ENCODE data around the gene ECI1.
A peak's percentile ranks its signal among the peaks of the same experiment; 100 is the strongest.
"Not testable (repeated sequence)": the region's sequence is repeated elsewhere in the genome, so short reads cannot be mapped to it uniquely, and the experiment has no call there.

The ECI1 gene

DNA sequence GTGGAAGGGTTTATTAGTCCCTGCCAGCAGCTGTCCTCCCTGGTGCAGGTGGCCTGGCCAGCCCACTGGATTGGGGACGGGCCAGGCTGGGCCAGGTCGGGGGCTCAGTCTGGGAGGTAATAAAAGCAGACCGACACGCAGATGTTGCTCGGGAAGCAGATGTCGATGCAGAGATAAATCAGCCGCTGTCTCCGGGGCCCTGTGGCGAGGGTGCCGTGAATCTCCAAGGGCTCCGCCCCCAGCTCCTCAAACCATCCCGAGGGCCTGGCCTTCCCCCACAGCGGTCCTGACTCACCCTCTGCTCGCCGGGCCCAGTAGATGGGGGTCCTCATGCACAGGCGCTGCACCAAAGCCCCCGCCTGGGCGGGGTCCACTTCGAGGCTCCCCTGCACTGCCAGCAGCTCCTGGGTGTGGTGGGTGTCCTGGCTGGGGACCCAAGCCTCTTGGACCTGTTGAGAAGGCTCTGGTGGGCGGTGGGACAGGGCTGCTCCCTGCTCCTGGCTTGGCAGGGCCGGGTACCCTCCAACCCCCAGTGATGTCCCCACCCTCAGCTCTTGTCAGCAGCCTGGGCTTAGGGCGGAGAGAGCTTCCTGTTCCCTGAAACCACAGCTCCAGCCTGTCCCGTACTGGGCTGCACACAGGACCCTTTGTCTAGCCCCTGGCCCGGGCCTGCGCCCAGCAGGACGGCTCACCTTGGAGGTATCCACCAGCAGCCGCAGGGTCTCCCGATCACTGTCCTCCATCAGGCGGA is 42.0 kb downstream of the ECI1 start:
- DNase-seq, result no peak

DNA sequence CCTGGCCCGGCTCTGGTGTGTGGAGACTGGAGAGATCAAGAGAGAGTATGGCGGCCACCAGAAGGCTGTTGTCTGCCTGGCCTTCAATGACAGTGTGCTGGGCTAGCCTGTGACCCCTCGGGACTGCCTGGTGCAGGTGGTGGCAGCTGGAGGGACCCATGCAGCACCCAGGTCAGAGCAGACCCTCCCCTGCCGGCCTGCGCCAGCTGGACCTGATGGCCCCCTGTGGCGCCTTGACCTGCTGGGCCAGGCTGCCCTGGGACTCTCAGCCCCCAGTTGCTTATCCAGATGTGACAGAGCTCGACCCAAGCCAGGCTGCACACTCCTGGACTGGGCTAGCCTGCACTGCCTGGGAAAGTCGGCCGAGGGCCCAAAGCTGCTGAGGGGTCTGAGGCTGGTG is 42.6 kb downstream of the ECI1 start:
- no peak for DNase-seq

DNA sequence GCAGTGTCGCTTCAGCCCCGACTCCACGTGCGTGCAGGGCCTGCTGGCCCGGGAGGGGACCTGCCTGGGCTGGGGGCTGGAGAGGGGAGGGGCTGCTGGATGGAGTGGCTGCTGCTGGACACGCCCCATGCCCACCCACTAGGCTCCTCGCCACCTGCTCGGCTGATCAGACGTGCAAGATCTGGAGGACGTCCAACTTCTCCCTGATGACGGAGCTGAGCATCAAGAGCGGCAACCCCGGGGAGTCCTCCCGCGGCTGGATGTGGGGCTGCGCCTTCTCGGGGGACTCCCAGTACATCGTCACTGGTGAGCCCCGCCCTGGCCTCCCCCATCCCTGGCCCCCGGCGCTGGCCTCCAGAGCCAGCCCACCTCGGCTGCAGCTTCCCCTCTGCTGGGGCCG is 43.1 kb downstream of the ECI1 start:
- DNase-seq, result no peak

DNA sequence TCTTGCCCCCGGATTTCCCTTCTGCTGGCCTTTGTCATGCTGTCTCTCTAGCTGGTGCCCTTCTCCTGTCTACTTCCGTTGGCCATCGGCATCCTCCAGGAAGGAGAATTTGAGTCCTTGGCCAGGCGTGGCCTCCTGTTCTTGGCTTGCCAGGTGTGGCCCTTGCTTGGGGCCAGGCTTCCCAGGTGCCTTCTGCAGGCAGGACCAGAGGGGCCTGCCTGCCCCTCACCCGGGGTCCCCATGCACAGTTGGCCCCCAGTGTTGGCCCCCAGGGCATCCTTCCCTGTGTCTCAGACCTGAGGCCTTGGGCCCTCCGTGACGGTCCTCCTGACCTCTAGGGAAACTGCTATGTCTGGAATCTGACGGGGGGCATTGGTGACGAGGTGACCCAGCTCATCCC is 43.5 kb downstream of the ECI1 start:
- DNase-seq, result no peak

DNA sequence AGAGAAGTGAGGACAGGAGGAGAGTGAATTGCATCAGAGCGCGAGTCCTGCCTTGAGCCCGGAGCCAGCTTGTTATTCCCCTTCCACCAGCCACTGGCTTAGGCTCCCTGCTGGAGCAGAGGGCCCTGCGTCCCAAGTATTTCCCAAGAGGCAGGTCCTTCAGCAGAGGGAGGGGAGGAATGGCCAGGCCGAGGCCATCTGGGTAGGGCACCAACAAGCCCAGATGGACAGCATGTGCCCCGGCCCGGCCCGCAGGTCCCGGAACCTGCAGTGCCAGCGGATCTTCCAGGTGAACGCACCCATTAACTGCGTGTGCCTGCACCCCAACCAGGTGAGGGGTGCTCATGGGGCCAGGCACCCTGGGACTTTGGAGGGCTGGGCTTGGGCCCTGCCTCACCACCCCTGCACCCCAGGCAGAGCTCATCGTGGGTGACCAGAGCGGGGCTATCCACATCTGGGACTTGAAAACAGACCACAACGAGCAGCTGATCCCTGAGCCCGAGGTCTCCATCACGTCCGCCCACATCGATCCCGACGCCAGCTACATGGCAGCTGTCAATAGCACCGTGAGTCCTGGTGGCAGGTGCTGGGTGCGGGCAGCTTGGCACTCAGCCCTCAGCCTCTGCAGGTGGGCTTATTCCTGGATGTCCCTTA is 44.5 kb downstream of the ECI1 start:
- DNase-seq, result no peak

DNA sequence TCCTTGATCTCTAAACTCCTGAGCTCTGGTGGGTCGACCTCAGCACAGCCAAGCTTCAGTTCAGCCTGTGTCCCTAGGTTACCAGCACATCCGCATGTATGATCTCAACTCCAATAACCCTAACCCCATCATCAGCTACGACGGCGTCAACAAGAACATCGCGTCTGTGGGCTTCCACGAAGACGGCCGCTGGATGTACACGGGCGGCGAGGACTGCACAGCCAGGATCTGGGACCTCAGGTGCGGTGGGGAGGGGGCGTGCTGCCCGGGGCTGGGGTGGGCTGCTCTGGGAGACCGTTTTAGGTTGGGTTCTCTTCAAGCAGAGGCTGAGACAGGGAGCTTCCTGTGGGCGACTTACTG is 45.0 kb downstream of the ECI1 start:
- DNase-seq, result no peak

DNA sequence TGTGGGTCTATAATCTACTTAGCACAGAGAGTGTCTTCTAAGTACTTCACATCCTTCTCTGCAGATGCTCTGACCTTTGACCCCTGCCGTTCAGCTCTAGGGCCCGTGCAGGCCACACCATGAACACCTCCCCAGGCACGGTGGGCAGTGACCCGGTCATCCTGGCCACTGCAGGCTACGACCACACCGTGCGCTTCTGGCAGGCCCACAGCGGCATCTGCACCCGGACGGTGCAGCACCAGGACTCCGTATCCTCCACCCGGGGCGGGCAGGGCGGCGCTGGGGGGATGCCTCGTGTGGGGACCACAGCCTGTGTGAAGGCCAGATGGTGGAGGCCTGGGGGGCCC is 45.4 kb downstream of the ECI1 start:
- DNase-seq, result no peak

DNA sequence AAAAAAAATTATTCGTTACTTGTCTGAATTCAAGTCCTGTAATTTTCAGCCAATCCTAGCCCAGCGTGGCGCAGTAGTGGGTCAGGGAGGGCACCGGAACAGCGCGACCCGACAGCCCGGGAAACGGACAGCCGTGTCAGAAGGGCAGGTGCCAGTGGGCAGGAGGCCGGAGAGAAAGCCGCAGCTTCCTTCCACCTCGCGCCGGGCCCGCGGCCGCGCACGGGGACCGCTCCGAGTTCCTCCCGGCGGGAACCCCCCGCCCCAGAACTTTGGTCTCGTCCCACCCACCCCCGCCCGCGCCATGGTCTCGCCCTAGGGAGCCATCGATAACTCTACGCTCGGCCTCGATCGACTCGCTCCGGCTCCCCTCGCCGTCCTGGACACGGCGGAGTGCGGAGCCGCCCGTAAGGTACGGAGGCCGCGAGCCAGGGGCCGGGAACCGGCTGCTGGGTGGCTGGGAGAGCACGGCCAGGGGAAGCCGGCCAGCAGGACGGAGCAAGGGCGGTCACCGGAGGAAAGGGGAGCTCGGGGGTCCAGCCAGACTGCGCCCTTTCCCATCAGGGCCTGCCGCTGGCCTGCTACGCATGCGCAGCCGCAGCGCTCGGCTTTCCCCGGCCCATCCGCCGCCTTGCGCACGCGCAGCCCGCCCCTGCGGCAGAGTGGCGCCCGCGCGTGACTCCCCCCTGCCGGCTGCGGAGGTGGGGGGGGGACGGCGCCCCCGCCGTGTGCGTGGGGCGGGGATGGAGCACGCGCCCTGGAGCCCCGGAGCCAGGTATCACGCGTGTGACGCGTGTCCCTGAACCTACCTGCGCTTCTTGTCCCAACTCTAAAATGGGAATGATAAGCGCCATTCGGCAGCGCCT is 46.1 kb downstream of the ECI1 start, which contains the start of gene MLST8:
Gene MLST8 (plus strand): TSS at position 351 of the 863 bp plus-strand sequence. CDS start 632 bp downstream, outside the sequence.
- DNase-seq, result peak; percentile 95

DNA sequence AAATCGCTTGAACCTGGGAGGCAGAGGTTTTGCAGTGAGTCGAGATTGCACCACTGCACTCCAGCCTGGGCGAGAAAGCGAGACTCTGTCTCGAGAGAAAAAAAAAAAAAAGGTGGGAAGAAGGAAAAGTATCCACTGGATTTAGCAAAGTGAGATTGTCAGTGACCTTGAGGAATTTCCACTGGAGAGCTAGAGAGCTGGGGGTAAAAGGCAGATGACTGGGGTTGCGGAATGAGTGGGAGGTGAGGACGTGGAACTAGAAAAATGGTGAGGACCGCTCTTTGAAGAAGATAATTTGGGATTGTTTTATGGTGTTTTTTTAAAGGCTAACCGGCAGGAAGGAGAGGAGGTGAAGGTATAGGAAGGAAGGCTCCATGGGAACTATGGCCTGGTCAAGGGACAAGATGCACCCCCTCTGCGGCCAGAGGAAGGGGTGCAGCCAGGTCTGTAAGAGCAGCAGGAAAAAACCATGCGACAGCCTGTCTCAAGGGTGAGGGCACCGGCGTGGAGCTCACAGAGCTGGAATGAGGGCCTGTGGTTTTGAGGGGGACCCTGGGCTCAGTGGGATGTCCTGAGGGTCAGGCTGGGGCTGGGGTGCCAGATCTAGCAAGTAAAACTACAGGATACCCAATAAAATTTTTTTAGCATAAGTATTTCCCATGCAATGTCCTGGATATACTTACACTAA is 46.8 kb downstream of the ECI1 start:
- peak; percentile 13 for DNase-seq

DNA sequence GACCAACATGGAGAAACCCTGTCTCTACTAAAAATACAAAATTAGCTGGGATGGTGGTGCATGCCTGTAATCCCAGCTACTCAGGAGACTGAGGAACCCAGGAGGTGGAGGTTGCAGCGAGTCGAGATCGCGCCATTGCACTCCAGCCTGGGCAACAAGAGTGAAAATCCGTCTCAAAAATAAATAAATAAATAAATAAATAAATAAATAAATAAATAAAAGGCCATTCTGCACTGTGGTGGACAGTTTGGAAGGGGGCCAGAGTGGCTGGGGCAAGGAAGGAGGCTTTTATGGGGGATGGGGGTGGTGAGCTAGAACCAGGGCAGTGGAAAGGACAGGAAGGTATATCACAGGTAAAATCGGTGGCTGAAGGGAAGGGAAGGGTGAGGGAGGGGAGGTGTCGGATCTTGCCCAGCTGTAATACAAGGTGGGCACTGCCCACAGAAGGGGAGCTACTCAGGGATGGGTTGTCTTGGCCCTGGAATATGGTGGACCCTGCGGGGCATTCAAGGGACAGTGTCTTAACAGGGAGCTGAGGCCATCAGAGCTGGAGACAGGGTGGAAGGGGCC is 48.2 kb downstream of the ECI1 start:
- DNase-seq, result not testable (repeated sequence)

DNA sequence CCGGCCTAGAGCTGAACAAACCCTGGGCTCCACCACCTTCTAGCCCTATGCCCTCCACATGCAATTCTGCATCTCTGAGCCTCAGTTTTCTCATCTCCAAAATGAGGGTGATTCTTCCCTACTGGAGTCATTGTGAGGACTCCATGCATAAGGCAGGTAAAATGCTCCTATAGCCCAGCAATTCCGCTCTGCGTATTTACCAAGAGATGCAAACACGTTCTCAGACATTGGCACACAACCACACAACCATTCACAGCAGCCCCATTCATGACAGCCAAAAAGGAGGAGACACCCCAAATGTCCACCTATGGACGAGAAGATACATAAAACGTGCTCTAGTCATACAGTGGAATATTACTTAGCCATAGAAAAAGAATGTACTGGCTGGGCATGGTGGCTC is 51.1 kb downstream of the ECI1 start:
- DNase-seq, result no peak

DNA sequence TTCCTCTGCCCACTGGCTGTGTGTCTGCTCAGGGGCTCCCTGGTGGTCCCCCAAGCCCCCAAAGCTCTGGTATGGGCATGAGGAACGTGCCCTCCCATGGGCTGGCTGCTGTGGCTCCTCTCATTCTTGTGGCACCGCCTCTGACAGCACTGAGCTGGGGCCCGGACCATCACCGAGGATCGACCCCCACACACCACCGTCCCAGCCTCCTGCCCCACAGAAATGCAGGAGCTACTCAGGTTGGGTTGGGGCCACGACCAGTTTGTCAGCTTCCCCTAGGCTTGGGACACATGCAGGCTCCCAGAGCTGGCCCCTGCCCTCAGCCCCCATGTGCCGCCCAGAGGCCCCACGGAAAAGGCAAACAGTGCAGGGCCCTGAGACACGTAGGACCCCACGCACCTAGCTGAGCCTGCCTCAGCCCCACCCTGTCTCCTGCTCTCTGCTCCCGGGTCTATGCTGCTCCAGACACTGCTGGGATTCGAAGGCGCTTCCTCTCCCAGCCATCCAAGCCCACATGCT is 51.7 kb downstream of the ECI1 start:
- DNase-seq, result no peak

DNA sequence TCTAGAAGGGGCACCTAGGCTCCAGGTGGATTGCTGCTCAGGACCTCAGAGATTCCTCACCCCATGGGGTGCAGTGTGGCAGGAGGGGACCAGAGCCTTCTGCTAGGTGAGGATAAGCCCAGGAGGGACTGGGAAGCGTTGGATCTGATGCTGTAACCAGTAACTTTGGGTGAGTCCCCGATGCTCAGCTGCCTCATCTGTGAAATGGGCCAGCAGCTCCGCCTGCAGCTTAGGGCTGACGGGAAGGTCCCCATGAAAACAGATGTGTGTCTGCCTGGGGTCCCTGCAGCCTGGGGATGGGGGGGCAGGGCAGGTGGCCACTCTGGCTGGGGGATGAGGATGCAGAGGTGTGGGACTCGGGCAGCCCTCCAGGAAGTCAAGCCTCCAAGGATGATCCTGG is 52.3 kb downstream of the ECI1 start:
- no peak for DNase-seq

DNA sequence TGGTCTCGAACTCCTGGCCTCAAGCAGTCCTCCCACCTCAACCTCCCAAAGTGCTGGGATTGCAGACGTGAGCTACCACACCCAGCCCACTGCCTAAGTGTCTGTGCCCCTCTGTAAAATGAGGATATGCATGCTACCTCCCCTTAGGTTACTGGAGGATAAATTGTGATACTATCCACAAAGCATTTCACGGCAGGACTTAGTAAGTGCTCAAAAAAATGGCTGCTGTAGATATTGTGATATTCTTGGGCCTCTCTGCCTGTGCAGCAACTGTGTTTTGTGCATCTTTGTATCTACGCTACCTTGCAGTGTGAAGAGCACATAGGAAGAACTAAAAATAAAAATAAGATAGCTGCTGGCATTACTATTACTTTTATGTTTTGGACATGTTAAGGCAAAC is 53.1 kb downstream of the ECI1 start:
- no peak for DNase-seq

DNA sequence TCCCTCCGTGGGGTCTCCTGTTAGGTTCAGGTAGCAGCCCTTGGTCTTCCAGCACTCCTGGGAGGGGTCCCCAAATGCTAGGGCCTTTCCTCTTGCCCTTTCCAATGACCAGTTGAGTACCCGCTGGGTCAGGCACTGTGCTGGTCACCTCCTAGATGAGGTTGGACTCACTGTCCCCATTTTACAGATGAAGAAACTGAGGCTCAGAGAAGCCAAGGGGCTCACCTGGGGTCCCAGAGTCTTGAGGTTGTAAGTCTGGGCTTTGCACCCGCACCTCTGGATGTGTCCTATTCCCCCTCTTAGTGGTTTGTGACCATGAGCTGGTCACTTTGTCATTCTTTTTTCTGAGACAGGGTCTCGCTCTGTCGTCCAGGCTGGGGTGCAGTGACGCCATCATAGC is 53.6 kb downstream of the ECI1 start:
- DNase-seq, result no peak

DNA sequence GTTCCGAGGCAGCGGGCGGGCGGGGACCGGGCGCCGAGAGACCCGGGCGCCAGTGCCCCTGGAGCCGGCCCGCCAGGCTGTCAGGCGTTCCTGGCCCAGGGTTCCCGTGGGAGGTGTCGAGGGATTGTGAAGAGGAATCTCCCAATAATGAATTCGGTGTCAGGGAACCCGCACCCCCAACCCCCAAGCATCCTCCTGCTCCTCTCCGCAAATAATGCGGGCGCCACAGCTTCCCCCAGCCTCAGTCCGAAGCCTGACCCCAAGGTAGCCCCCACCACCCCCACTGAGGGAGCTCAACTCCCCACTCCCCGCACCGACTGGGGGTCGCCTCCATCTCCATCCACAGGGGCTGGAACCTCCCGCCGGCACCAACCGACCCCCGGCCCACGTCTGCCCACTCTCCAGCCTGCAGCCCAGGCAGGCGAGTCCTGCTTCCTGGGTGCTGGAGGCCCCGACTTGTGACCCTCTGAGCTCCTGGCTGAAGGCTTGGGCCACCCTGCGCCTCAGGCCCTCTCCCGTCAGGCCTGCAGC is 54.3 kb downstream of the ECI1 start:
- no peak for DNase-seq

DNA sequence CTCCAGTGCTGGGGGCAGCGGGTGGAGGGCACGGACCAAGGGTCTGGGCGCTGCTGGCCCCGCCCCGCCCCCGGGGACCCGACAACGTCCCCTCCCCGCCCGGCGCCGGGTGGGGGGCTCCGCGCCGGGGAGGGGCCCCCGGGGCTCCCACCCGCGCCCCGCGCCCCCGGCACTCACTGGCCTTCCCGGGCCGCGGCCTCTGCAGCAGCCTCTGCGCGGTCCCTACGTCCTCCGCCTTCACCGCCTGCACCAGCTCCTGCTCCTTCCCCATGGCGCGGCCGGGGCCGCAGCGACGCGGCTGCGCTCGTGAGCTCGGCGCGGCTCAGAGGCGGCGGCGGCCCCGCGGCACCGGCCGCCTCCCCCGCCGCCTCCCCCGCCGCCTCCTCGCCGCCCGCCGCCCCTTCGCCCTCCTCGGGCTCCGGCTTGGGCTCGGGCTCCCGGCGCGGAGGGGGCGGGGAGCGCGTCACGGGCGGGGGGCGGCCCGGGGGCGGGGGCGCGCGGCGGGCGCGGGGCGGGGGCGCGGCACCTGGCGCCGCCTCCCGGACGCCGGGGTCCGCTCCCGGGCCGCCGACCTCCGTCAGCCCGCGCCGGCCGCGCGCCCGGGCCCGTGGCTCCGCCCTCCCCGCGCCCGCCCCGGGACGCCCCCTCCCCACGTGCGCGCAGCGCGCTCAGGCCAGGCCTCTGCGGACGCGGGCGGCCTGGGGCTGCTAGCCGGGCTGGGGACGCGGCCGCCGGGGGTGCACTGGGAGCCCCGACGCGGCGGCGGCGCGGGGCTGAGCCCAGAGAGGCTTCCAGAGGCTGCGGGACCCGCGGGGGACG is 55.0 kb downstream of the ECI1 start, which contains the start of gene CASKIN1:
Gene CASKIN1 (minus strand): TSS at position 444 of the 819 bp plus-strand sequence. CDS start 173 bp downstream, at position 271.
- DNase-seq, result peak; percentile 21

DNA sequence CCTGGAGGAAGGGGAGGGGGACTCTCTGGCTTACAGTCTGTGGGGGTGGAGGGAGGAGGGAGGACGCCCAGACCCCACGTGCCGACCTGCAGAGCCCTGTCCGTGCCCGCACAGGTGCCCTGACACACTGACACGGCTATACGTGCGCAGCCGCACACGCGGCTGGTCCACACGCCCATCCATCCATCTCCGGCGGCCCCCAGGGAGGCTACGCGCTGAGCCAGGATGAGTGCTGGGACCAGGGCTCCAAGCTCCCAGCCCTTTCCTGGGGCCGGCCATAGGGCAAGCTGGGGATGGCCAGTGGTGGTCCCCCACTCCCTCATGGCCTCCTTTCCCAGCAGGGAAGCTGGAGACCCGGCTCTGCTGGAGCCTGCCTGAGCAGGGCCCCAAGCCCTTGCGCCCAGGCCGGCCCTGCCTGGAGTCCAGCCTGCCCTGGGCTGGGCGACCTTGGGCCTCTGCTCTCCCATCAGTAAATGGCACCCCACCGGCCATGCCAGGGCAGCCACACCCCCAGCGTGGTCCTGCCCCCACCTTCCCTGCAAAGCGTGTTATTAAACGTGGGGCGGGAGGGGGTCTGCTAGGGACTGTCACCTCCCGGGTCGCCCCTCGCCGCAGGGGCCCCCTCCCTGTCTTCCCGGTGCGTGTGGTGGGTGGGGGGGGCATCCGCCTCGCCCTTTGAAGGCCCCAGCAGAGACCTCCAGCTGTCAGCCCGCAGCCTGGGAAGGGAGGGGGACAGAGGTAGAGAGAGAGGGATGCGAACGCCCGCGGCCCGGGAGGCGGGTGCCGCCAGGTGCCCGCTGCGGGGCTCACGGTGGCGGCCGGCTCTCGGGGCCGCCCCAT is 55.8 kb downstream of the ECI1 start:
- DNase-seq, result no peak

DNA sequence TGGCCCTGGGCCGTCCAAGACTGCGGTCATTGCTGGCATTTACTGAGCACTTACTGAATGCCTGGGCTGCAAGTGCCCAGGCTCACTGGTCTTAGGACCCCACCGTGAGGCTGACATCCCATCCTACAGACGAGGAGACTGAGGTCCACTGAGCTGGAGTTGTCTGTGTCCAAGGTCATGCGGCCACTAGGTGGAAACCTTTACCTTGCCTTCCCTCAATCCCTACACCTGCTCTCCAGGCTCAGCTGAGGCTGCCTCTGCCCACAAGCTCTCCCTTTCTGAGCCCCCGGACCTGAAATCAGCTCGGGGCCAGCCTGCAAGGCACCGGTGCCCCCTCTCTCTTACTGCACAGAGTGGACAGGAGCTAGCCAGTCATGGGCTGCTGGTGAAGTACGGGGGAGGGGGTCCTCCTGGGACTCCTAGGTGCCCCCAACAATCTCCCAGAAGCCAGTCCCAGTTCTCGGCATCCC is 56.5 kb downstream of the ECI1 start:
- DNase-seq, result peak; percentile 71

DNA sequence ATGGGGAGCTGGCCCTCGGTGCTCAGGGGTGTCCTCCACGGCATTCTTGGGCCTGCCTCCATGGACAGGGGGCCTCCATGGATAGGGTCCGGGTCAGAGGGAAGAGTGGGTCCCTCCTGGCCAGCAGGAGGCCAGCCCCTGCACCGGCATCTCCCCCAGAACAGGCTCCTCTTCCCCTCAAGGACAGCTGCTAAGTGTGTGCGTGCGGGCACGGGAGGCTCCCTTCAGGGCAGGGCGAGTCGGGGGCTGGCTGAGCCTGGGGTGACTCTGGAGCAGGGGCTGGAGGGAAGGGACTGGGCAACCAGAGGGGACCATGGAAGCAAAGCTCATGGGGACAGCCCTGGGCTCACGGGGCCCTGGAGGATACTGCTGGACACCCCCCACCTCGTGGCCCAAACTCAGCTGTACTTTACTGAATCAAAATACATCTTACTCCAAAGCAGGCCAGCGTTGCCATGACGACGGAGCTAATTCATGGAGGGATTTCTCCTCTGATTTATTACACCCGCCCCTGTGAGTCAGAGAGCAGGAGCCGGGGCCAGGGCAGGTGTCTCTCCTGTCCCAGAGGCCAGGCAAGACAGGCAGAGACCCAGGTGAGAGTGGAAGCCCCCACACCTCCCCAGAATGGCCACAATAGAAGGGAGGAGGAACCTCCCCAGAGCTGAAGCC is 57.1 kb downstream of the ECI1 start:
- DNase-seq, result no peak
